DMS79 treated with DMSO at 0.1 percent for 48 hours (cell line): ENCODE results near the gene GABRG3.

ENCODE experiments used
- DNase-seq: peaks from one replicate; lab custom pipeline; 2025; lab: John Stamatoyannopoulos, UW

The GABRG3 gene

DNA sequence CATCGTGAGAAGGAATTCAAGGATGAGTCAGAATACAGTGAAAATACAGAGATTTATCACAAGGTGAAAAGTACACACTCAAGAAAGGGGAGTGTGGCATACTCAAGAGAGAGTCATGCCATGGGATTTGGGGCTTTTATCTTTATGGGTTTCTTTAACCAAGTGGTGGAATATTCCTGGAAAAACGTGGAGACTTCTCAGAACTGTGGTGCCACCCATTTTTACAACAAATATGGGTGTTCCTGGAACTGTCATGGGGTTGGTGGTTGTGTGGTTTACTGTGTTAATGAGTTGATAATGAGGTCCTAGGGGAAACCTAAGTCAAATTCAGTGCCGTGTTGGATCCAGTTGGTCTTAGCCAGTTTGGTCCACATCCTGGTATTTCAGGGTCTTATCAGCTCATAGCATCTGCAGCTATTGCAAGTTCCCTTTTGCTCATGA lies 497.2 kb downstream of the GABRG3 start:
- no peak for DNase-seq

DNA sequence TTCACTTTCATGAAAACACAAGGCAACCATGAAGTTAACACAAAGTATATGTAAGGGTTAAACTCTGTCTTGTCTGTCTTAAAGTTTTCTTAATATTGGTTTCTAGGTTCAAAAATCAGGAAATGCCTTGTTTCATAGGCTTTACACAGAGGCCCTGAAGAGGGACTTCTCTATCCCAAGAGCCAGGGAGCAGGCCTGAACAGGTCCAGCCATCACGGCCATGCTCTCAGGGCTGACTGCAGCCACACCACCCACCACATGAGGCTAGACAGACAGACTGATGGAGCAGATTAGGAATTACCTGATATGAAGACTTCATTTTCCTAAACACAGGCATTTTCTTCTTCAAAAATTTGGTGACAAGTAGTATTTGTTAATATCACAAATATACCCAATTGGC lies 502.9 kb downstream of the GABRG3 start:
- no peak for DNase-seq

DNA sequence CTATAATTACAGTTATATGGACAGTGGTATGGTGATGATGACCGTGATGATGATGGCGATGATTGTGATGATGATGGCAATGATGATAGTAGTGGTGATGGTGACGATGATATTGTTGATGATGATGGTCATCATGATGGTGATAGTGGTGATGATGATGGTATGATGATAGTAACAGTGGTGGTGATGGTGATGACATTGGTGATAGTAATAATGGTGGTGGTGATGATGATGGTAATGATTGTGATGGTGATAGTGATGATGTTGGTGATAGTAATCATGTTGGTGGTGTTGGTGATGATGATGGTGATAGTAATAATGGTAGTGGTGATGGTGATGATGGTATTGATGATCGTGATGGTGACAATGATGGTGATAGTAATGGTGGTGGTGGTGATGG lies 504.4 kb downstream of the GABRG3 start:
- no peak for DNase-seq

DNA sequence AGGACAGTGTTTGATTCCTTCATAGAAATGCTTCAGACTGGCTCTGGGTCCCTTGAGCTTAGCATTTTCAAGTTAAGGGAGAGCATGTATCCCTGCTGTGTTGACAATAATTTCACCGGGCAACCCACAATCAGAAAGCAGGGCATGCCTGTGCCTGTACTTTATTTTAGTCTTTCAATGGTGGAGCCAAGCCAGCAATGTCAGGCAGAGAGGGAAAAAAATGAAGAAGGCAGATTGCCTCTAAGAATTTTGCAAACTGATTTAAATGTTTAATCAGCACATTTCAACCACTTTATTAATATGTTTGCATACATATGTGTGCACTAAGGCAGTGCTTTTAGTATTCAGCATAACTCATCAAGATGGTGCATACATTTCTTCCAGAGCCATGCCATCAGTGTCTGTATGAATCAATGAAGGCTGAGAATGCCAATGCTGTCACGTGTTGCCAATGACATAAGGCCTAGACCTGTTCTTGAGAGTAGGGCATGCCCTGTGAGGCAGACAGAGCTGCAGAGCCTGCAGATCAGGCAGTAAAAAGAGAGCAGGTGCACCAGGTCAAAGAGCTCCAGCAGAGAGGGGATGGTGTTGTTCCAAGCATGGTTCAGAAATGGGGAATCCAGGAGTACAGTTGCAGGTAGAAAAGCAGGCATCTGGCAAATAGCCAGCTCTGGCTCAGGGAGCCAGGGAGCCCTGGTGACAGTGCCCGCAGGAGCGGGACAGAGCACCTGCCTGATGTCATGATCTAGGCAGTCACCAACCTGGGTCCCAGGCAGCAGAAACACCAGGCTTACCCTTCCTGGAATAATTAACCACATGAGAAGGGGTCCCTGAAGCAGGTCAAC lies 508.5 kb downstream of the GABRG3 start:
- DNase-seq: peak; percentile 92

DNA sequence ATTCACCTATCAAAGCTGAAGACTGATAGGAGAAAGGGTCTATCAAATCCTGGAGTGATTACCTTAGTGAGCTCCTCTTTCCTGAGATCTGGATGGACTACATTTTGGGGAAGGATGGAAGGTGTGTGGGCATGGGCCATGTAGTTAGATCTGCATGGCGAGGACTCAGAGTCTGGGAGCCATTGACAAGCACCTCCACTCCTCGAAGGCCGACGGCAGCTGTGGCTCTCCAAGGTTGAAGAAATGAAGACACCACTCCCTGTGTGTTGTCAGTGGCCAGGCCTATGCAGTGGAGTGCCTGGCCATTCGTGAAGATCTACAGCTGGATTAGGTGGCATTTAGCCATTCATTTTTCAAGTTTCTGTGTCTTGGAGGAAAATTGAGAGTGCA lies 509.2 kb downstream of the GABRG3 start:
- DNase-seq: no peak

- no peak for DNase-seq
These were observed 509.7 kb downstream of the GABRG3 start for GRCh38 chr15:27480642-27481041.

GRCh38 chr15:27481768-27482167 lies 510.8 kb downstream of the GABRG3 start:
- no peak for DNase-seq

GRCh38 chr15:27482287-27482686 lies 511.3 kb downstream of the GABRG3 start:
- DNase-seq: no peak

DNA sequence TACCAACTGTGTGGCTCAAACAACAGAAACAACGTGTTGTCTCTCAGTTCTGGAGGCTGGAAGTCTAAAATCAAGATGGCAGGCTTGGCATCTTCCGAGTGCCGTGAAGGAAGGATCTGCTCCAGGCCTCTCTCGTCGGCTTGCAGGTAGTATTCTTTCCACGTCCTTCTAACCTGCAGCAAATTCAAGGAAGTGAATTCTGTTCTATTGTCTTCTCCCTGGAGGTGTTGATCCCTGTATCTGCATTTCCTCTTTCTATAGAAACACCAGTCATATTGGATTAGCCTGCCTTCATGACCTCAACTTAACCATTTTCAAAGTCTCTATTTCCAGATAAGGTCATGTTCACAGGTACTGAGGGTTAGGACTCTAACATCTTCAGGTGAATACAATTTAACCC lies 512.1 kb downstream of the GABRG3 start:
- no peak for DNase-seq

GRCh38 chr15:27485265-27485664 lies 514.3 kb downstream of the GABRG3 start:
- no peak for DNase-seq

- DNase-seq: peak; percentile 40
These were observed 515.1 kb downstream of the GABRG3 start for GRCh38 chr15:27486051-27486450.

DNA sequence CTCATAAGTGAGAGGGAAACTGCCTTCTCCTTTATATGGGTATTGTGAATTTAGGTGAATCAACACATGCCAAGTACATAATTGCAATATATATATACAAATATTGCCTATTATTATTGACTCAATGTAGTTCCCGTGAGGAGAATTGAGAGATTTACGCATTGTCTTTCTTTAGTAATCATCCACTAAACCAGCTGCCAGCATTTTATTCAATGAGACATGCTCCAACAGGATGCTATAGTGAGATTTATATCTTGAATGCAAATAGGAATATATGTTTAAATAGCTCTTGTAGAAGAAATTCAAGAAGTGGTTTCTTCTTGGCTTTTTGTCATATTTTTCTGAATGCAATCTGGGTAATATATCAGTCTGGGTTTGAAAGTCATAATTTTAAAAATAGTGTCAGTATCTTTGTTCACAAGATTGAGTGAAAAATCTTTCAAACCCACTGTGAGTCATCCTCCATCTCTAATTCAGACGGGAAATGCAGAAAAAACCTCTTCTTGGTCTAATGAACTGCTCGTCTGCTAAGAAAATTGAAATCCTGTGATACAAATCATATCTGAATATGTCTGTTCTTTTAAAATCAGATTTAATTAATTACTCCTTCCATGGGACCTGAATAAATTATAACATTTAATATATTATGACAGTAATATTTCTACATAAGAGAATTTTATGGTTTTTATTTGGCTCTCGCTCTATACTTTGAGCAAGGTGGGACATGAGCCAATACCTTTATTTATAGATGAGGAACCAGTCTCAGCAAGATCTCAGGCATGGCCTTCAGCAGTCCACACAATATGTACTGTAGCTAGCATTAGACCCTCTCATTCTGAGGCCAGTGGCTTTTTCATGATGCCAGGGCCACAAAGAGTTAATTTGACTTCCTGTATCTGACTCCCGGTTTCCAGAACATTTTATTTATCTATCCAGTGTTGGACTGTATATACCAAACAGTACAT lies 516.0 kb downstream of the GABRG3 start:
- DNase-seq: no peak

DNA sequence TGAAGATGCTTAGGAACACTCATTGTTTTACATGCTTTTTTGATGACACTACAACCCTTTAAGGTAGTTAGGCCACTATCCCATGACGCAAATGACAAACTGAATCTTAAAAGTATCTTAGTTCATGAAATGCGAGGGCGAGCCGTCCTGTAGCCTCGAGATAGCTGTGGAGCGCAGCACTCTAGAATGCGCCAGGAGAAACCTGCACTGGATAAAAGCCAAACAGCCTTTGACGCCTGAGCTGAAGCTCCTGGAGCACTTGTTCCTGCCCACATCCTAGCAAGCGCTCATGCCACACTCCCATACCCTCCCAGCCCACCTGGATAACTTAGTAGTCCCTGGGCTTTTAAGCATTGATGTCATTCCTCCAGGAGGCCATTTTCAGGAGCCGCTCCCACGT lies 516.9 kb downstream of the GABRG3 start:
- DNase-seq: no peak

DNA sequence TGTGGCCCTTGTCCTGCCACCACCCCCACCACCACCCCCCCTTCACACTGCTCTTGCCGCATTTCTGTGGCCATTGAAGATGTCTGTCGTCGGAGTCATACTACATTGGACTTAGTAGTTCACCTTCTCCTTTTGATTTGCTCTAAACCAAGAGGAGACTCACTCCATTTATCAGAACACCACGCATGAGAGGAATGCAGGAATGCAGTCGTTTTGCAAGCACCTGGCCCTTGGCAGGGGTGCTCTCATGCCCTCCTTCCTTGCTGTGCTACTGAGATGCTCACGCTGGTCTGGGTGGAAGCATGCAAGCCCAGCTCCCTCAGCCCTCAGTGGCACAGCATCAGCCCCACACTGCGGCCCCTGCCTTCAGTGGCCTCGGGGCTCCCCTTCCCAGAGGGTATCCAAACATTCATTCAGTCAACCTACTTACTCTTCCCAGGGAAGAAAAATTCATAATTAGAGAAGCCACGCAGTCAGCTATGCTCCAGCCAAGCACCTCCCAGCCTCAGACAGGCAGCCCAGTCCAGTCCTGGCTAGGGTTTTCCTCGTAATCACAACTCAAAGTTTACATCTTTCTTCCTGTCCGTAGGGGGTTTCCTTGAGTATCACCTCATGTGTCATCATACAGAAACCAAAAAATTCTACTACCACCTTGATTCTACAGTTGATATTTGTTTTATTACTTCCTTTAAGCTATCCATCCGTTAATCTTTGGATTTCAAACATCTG lies 520.0 kb downstream of the GABRG3 start:
- peak; percentile 48 for DNase-seq

GRCh38 chr15:27491666-27492621 lies 521.0 kb downstream of the GABRG3 start:
- peak; percentile 94 for DNase-seq

DNA sequence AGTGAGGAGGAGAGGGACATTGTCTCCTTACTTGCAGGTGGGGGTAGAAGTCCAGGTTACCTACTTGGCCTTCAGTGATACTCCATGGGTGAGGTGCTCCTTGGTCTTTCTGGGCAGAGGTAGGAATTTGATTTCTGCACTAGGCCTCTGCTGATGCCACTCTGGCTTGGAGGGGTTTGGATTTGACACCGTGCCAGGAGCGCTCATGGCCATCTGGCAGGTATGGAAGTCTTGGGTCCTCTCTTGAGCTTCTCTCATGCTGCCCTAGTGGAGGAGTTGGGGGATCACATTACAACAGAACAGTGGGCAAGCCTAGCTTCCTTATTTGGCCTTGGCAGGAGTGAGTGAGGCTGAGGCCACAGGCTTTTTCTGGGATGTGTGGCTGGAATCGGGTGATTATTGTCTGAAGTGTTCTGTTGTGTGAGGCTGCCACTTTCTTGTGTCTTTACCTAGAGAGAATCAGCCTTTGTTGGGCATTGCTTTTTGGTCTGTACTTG lies 525.0 kb downstream of the GABRG3 start:
- peak; percentile 78 for DNase-seq

GRCh38 chr15:27498700-27499099 lies 527.7 kb downstream of the GABRG3 start:
- DNase-seq: no peak

DNA sequence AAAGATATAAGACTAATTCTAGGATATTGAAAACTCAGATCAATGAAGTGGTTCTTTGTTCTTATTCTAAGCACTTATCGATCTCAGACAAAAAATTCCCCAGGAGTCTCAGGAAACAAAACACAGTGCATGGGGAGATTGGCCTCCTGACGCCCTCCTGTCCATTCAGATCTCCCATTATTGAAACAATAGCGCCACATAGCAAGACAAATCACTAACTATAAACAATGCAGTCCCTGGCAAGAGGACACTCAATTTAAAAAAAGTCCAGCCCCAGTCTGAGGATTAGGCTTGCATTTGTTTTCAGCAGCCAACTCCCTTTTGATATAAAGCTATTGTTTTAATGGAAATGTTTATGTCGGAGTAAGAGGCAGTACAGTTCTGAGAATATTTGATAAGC lies 528.2 kb downstream of the GABRG3 start:
- no peak for DNase-seq

GRCh38 chr15:27499719-27500118 lies 528.7 kb downstream of the GABRG3 start:
- no peak for DNase-seq

- no peak for DNase-seq
These were observed 529.2 kb downstream of the GABRG3 start for GRCh38 chr15:27500206-27500605.

GRCh38 chr15:27506752-27507151 lies 535.8 kb downstream of the GABRG3 start:
- no peak for DNase-seq
